DOHH2 (cell line): Measurements from ENCODE around the gene EPS15.

Source experiments
- CTCF ChIP-seq: fragments of 200-600 bp; sonication (generic); IDR thresholded peaks from one replicate; pipeline ENCODE4 v1.5.1; 2014; ENCODE audit warnings: antibody characterized with exemption, mild to moderate bottlenecking, low read depth, low read length; ENCODE audit not compliant: poor library complexity, severe bottlenecking
- EZH2phosphoT487 ChIP-seq: fragments of 200-600 bp; sonication (generic); IDR thresholded peaks from 2 replicates; pipeline ENCODE4 v1.6.1; 2017; ENCODE audit warnings: borderline replicate concordance, mild to moderate bottlenecking, antibody characterized with exemption, low read length, moderate library complexity, mixed read lengths

- TF ChIP-seq CTCF (no peak), EZH2phosphoT487 (no peak)
These were observed 6.2 kb upstream of the EPS15 start for GRCh38 chr1:51525295-51525694.
